Measurements from ENCODE around the gene TRPM1.

GRCh38 chr15:30978328-30978727 is 123.2 kb downstream of the TRPM1 start:
- TF ChIP-seq CTCF (IDR thresholded peaks at IDR 0.05): no peak
- TF ChIP-seq POLR2A (IDR thresholded peaks at IDR 0.05): no peak
